Right lobe of liver (tissue), 4 donors: Measurements from ENCODE around the gene PIP5K1B.

ENCODE experiments used
- CTCF ChIP-seq, 4 donors: fragments of 200-600 bp in 3 of 4; fragments of 450-650 bp in 1 of 4; IDR thresholded peaks; one replicate each; pipeline versions ENCODE4 v1.5.1 to v1.8.0; 2016 to 2022; ENCODE audit warnings: antibody characterized with exemption in 4 of 4, mild to moderate bottlenecking in 2 of 4
- POLR2A ChIP-seq: fragments of 450-650 bp; IDR thresholded peaks from one replicate; pipeline ENCODE4 v1.6.1; 2017; ENCODE audit warnings: antibody characterized with exemption, mild to moderate bottlenecking
- donor health status: DM: no; HTN: no; CAD: no.
- donor health status: DM: no; HTN: no; CAD: no.
- donor health status: DM: no; HTN: yes; CAD: no.

GRCh38 chr9:69056191-69056815, 351.3 kb downstream of the PIP5K1B start:
- TF ChIP-seq CTCF (IDR thresholded peaks at IDR 0.05) (no peak), POLR2A (no peak)
